Measurements from ENCODE around the gene SHMT1. TPM values are rescaled to one million over a fixed set of nuclear protein-coding genes. Genes with fewer than 3 reads are reported as not detected.

SHMT1 gene
- total RNA-seq, 3 donors from 2014 or later: 30.0 to 49.3 (median 30.9) TPM

- intact Hi-C loops (cut with DNase I, micrococcal nuclease): no loop called here
- TF ChIP-seq CTCF (IDR thresholded peaks at IDR 0.05): no peak
- ATAC-seq: no peak
- no peak overlapping the region for H3K4me3 ChIP-seq
- no peaks in the 10 kb centered on the region for H3K9me3 ChIP-seq
- no peak for DNase-seq
- H3K36me3 ChIP-seq (ENCODE audit: low read depth): no peaks in the 10 kb centered on the region
- H3K4me1 ChIP-seq (ENCODE audit: low read depth): no peaks in the 10 kb centered on the region
Measured at GRCh38 chr17:18371455-18371854, 8.1 kb upstream of the SHMT1 start.

GRCh38 chr17:18370761-18371160 lies 7.4 kb upstream of the SHMT1 start:
- no peaks in the 10 kb centered on the region for H3K4me1 ChIP-seq (ENCODE audit: low read depth)
- ATAC-seq (no peak), DNase-seq (no peak)
- TF ChIP-seq CTCF (IDR thresholded peaks at IDR 0.05): no peak
- H3K4me3 ChIP-seq: no peak overlapping the region
- H3K36me3 ChIP-seq (ENCODE audit: low read depth): no peaks in the 10 kb centered on the region
- intact Hi-C loops (cut with DNase I, micrococcal nuclease): no loop called here
- H3K9me3 ChIP-seq: no peaks in the 10 kb centered on the region

GRCh38 chr17:18368946-18369345 lies 5.6 kb upstream of the SHMT1 start:
- TF ChIP-seq CTCF (IDR thresholded peaks at IDR 0.05): no peak
- intact Hi-C loops (cut with DNase I, micrococcal nuclease): no loop called here
- H3K4me1 ChIP-seq (ENCODE audit: low read depth): no peaks in the 10 kb centered on the region
- H3K9me3 ChIP-seq: no peaks in the 10 kb centered on the region
- ATAC-seq (no peak), DNase-seq (no peak)
- no peaks in the 10 kb centered on the region for H3K36me3 ChIP-seq (ENCODE audit: low read depth)
- H3K4me3 ChIP-seq: no peak overlapping the region

- DNase-seq (no peak), ATAC-seq (no peak)
- Histone ChIP-seq H3K4me3 (no peak overlapping the region), H3K36me3 (ENCODE audit: low read depth) (no peaks in the 10 kb centered on the region), H3K9me3 (no peaks in the 10 kb centered on the region), H3K4me1 (ENCODE audit: low read depth) (peaks cover 7% of the 10 kb centered on the region)
- intact Hi-C loops (cut with DNase I, micrococcal nuclease): no loop called here
- TF ChIP-seq CTCF (IDR thresholded peaks at IDR 0.05): no peak
Measured at GRCh38 chr17:18364166-18364565, 816 bp upstream of the SHMT1 start.

GRCh38 chr17:18362698-18363100 lies 651 bp downstream of the SHMT1 start:
- no peak for TF ChIP-seq CTCF (IDR thresholded peaks at IDR 0.05)
- DNase-seq (peak; percentile 64 to 77 (median 71)), ATAC-seq (peak; percentile 48)
- intact Hi-C loops (cut with DNase I, micrococcal nuclease): no loop called here
- Histone ChIP-seq H3K9me3 (no peaks in the 10 kb centered on the region), H3K36me3 (ENCODE audit: low read depth) (no peaks in the 10 kb centered on the region), H3K4me1 (ENCODE audit: low read depth) (peaks cover 7% of the 10 kb centered on the region), H3K4me3 (peak overlapping the region; percentile 54)
